Measurements from ENCODE around the gene NTN1.
A peak's percentile ranks its signal among the peaks of the same experiment; 100 is the strongest.

The NTN1 gene

GRCh38 chr17:9238340-9239245 lies 217.3 kb downstream of the NTN1 start:
- TF ChIP-seq, protein P1, sequence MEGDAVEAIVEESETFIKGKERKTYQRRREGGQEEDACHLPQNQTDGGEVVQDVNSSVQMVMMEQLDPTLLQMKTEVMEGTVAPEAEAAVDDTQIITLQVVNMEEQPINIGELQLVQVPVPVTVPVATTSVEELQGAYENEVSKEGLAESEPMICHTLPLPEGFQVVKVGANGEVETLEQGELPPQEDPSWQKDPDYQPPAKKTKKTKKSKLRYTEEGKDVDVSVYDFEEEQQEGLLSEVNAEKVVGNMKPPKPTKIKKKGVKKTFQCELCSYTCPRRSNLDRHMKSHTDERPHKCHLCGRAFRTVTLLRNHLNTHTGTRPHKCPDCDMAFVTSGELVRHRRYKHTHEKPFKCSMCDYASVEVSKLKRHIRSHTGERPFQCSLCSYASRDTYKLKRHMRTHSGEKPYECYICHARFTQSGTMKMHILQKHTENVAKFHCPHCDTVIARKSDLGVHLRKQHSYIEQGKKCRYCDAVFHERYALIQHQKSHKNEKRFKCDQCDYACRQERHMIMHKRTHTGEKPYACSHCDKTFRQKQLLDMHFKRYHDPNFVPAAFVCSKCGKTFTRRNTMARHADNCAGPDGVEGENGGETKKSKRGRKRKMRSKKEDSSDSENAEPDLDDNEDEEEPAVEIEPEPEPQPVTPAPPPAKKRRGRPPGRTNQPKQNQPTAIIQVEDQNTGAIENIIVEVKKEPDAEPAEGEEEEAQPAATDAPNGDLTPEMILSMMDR (IDR thresholded peaks at IDR 0.05) = no peak
- H3K4me3 ChIP-seq = no peak overlapping the region
- H3K27ac ChIP-seq = peak overlapping the region; percentile 61 to 98
- DNase-seq (ENCODE audit: low spot score) = no peak

- Histone ChIP-seq H3K4me3 (peak overlapping the region; percentile 84), H3K27ac (peak overlapping the region; percentile 61 to 98)
- TF ChIP-seq, protein P1 (IDR thresholded peaks at IDR 0.05) = no peak
- no peak for DNase-seq (ENCODE audit: low spot score)
These were observed 218.0 kb downstream of the NTN1 start for GRCh38 chr17:9239246-9239792.

DNA sequence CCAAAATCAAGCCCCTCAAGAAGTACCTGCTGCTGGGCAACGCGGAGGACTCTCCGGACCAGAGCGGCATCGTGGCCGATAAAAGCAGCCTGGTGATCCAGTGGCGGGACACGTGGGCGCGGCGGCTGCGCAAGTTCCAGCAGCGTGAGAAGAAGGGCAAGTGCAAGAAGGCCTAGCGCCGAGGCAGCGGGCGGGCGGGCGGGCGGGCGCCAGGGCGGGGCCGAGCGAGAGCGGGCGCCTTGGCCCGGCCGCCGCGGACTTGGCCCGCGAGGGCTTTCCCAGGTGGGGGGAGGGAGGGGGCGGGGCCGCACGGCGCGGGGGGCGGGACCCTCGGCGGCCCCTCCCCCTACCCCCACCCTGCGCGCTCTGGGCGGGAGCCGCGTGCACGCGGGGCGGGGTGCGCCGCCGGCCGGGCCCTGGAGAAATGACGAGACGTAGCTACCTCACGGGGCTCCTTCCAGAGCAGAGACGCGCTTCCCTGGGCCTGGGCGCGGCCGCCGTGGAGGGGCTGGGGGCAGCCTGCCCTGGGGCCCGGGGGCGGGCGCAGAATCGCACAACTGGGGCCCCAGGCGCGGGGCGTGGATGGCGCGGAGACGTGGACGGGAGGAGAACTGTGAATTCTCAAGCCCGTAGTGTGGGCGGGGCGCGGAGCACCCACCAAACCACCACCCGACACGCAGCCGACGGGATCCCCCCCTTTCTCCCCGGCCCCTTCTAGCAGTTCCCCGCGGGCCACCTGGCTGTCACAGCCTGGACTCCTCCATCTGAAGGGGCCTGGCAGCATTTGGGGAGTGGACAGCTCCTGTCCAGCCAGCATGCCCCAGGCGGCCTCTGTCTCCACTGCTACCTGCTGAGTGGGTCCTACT lies 218.7 kb downstream of the NTN1 start:
- peak; percentile 91 for DNase-seq (ENCODE audit: low spot score)

GRCh38 chr17:9240659-9241370 lies 219.5 kb downstream of the NTN1 start:
- TF ChIP-seq, protein P1 (IDR thresholded peaks at IDR 0.05) = no peak
- peak; percentile 92 for DNase-seq (ENCODE audit: low spot score)
- Histone ChIP-seq H3K27ac (peak overlapping the region; percentile 98), H3K4me3 (peak overlapping the region; percentile 84)

More for the DNA sequence above, 218.7 kb downstream of the NTN1 start:
- TF ChIP-seq, protein P1 (IDR thresholded peaks at IDR 0.05) = no peak
- Histone ChIP-seq H3K4me3 (peak overlapping the region; percentile 84), H3K27ac (peak overlapping the region; percentile 98)

- TF ChIP-seq, protein P1 (IDR thresholded peaks at IDR 0.05) = no peak
- peak overlapping the region; percentile 98 for H3K27ac ChIP-seq
- DNase-seq (ENCODE audit: low spot score) = no peak
- peak overlapping the region; percentile 84 for H3K4me3 ChIP-seq
These were observed 220.0 kb downstream of the NTN1 start for GRCh38 chr17:9241371-9241712.

DNA sequence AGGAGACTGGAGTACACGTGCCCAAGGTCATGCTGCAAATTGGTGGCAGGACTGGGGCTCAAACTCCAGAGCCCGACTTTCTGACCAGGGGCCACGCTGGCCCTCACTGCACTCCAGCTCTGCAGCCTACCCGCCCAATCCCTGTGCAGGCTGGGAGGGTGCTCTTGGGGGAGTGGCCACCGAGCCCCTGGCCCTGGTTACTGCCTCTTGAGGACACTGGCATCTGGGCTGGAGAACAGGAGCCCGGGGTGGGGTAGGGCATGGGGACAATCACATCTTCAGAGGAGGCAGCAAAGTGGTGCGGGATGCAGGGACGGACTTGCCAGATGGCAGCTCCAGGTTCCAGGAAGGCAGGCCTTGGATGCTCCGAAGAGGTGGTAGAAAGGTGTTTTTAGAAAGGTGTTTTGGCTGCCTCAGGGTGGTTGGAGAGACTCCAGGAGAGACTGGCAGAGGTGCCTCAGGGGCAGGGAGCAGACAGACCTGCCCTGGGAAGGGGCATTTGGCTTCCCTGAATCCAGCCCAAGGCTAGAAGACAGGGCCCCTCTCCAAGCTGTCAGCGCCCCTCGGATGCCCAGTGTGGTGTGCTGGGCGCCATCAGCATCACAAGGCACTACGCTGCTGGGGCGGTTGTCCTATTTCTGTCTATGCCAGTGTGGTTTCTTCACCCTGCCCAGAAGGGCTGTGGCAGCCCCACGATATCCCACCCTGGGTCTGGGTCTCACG lies 220.6 kb downstream of the NTN1 start:
- no peak overlapping the region for H3K4me3 ChIP-seq
- TF ChIP-seq, protein P1 (IDR thresholded peaks at IDR 0.05) = no peak
- peak overlapping the region; percentile 98 for H3K27ac ChIP-seq
- DNase-seq (ENCODE audit: low spot score) = no peak

Measured in coronary artery (tissue), 2 donors.